A673 (cell line): ENCODE results near the gene TMEM63B. TPM values are rescaled to one million over a fixed set of nuclear protein-coding genes. Genes with fewer than 3 reads are reported as not detected.

ENCODE experiments used
- BruUV-seq: library from RNA; stranded (reverse); fragments of 400-500 nt; replicated peaks from 2 replicates; lab custom pipeline; 2021; lab: Mats Ljungman, UMichigan
- CTCF ChIA-PET: fragments of 300-600 bp; sonication (Branson Sonifier 250); formaldehyde crosslinking; loops from one replicate; lab custom pipeline; 2022; ENCODE audit warnings: antibody characterized with exemption; lab: Charles Lee
- POLR2A ChIA-PET: fragments of 300-600 bp; sonication (Branson Sonifier 250); formaldehyde crosslinking; loops from one replicate; lab custom pipeline; 2022; ENCODE audit warnings: antibody characterized with exemption; ENCODE audit not compliant: low non-redundant PET; lab: Charles Lee
- DNase-seq: peaks from one replicate; pipeline ENCODE4 v3.0.0-alpha.2; 2015; ENCODE audit warnings: low spot score
- H3K27ac ChIP-seq: fragments of 200-600 bp; sonication (generic); 2 replicates; pipeline ENCODE4 v1.5.1; 2016; ENCODE audit warnings: mixed run types, low read depth, mild to moderate bottlenecking, mixed read lengths, antibody characterized with exemption, low read length; ENCODE audit not compliant: poor library complexity, severe bottlenecking
- H3K27me3 ChIP-seq: fragments of 200-600 bp; sonication (generic); replicated peaks from 2 replicates; pipeline ENCODE4 v1.6.1; 2017; ENCODE audit warnings: mixed run types, low read depth, mild to moderate bottlenecking, mixed read lengths, antibody characterized with exemption, low read length; ENCODE audit not compliant: insufficient read depth, poor library complexity
- H3K36me3 ChIP-seq: fragments of 200-600 bp; sonication (generic); 2 replicates; pipeline ENCODE4 v1.6.1; 2016; ENCODE audit warnings: mixed run types, mild to moderate bottlenecking, mixed read lengths, antibody characterized with exemption, low read length; ENCODE audit not compliant: insufficient read depth, poor library complexity, severe bottlenecking
- H3K4me1 ChIP-seq: fragments of 200-600 bp; sonication (generic); 2 replicates; pipeline ENCODE4 v1.6.1; 2017; ENCODE audit warnings: mixed run types, mild to moderate bottlenecking, mixed read lengths, antibody characterized with exemption, low read length; ENCODE audit not compliant: insufficient read depth, poor library complexity, severe bottlenecking
- H3K4me3 ChIP-seq: fragments of 200-600 bp; sonication (generic); 2 replicates; pipeline ENCODE4 v1.5.1; 2016; ENCODE audit warnings: low read depth, mixed run types, mild to moderate bottlenecking, mixed read lengths, low read length; ENCODE audit not compliant: poor library complexity, severe bottlenecking
- H3K9me3 ChIP-seq: fragments of 200-600 bp; sonication (generic); 2 replicates; pipeline ENCODE4 v1.6.1; 2016; ENCODE audit warnings: mixed run types, low read depth, mild to moderate bottlenecking, mixed read lengths, antibody characterized with exemption, low read length; ENCODE audit not compliant: poor library complexity, severe bottlenecking
- CTCF ChIP-seq: fragments of 300-800, 200-600 bp; sonication (generic); conservative IDR thresholded peaks from 2 replicates; pipeline ENCODE4 v1.5.1; 2017; ENCODE audit warnings: low read depth, mild to moderate bottlenecking, antibody characterized with exemption, low read length, moderate library complexity, mixed read lengths
- EZH2 ChIP-seq: fragments of 200-600 bp; sonication (generic); IDR thresholded peaks from 2 replicates; pipeline ENCODE4 v1.6.1; 2017; ENCODE audit warnings: borderline replicate concordance, low read depth, mild to moderate bottlenecking, mixed read lengths, antibody characterized with exemption, low read length; ENCODE audit not compliant: poor library complexity, severe bottlenecking
- intact Hi-C: fragments of 100-400 bp; cut with micrococcal nuclease; formaldehyde crosslinking; loops from one replicate; pipeline ENCODE4 v1.10.0; 2022; ENCODE audit not compliant: unreplicated experiment
- total RNA-seq: library from RNA; stranded (reverse); gene quantifications from 2 replicates; pipeline ENCODE4 v1.2.3, GENCODE V29; 2021

The TMEM63B gene
- total RNA-seq, 1 experiment from 2014 or later = 32.0 TPM

GRCh38 chr6:44122801-44123200 is 4.6 kb upstream of the TMEM63B start:
- Histone ChIP-seq H3K4me3 (no peak overlapping the region), H3K4me1 (peaks cover 37% of the 10 kb centered on the region), H3K9me3 (no peaks in the 10 kb centered on the region), H3K27me3 (no peaks in the 10 kb centered on the region), H3K36me3 (no peaks in the 10 kb centered on the region), H3K27ac (peak overlapping the region; percentile 40)
- no peak for DNase-seq
- TF ChIP-seq CTCF (no peak), EZH2 (no peak)
- POLR2A ChIA-PET = no interaction called here
- BruUV-seq = no TSS peak
- intact Hi-C loops = no loop called here
- CTCF ChIA-PET = no interaction called here

DNA sequence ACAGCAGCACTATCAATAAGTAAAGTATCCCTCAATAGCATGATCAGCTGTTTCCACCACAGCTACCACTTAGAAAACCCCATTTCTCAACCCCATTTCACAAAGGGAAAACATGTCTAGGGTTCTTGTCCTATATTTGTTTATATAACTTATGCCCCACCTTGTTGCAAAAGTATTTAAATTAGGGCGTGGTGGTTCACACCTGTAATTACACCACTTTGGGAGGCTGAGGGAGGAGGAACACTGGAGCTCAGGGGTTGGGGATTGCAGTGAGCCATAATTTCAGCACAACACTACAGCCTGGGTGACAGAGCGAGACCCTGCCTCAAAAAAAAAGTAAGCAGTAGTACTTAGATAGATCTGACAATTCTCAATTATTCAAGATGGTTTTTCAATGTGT is 3.8 kb upstream of the TMEM63B start:
- intact Hi-C loops = no loop called here
- no peak for DNase-seq
- Histone ChIP-seq H3K36me3 (no peaks in the 10 kb centered on the region), H3K27me3 (no peaks in the 10 kb centered on the region), H3K27ac (peak overlapping the region; percentile 40), H3K4me1 (peaks cover 40% of the 10 kb centered on the region), H3K9me3 (no peaks in the 10 kb centered on the region), H3K4me3 (no peak overlapping the region)
- TF ChIP-seq CTCF (no peak), EZH2 (no peak)
- POLR2A ChIA-PET = no interaction called here
- CTCF ChIA-PET = no interaction called here
- no TSS peak for BruUV-seq

GRCh38 chr6:44126320-44127149 is 819 bp upstream of the TMEM63B start:
- Histone ChIP-seq H3K36me3 (no peaks in the 10 kb centered on the region), H3K4me3 (peak overlapping the region; percentile 83), H3K27me3 (no peaks in the 10 kb centered on the region), H3K9me3 (no peaks in the 10 kb centered on the region), H3K27ac (peak overlapping the region; percentile 92), H3K4me1 (peaks cover 35% of the 10 kb centered on the region)
- peak; percentile 55 for DNase-seq
- intact Hi-C loops = no loop called here
- POLR2A ChIA-PET = no interaction called here
- CTCF ChIA-PET = interaction anchor here (0.6 kb wide), 1 partner anchor 94 kb away, joined by 3 read pairs; no protein-coding TSS in a partner anchor
- TF ChIP-seq EZH2 = no peak
- TF ChIP-seq CTCF = no peak
- no TSS peak for BruUV-seq
